Keratinocyte (primary cell): Measurements from ENCODE around the gene KCNAB2.

Experiments
- EZH2 ChIP-seq: IDR thresholded peaks from one replicate; pipeline ENCODE4 v1.6.1; 2012; ENCODE audit warnings: inconsistent platforms, mild to moderate bottlenecking, low read length, moderate library complexity
- TF ChIP-seq, protein P1 (sequence below), 3 experiments: IDR thresholded peaks in 1 of 3; conservative IDR thresholded peaks in 1 of 3; optimal IDR thresholded peaks in 1 of 3; 2 replicates in 2 of 3; 3 replicates in 1 of 3; pipeline versions ENCODE3 to v1.5.1; 2011; ENCODE audit warnings: low read length in 3 of 3, mild to moderate bottlenecking in 3 of 3, moderate library complexity in 2 of 3, control low read depth in 1 of 3, inconsistent platforms in 1 of 3; ENCODE audit not compliant: insufficient read depth in 2 of 3; ENCODE audit errors: extremely low read depth in 1 of 3

DNA sequence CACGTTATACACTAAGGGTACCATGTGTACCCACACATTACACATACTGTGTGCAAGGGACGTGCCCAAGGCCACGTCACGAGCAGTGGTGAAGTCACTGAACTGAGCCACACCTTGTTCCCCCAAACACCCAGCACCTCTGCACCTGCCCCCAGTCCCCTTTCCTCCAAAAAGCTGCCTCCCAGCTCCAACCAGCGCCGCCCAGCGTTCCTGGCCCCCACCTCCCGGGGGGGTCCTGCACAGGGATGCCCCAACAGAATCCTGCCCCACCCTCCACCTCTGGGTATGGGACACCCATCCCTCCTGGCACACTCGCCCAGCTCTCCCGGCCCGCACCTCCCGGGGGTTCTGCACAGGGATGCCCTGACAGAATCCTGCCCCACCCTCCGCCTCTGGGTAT, 80.3 kb downstream of the KCNAB2 start:
- no peak for TF ChIP-seq EZH2
- TF ChIP-seq, protein P1, sequence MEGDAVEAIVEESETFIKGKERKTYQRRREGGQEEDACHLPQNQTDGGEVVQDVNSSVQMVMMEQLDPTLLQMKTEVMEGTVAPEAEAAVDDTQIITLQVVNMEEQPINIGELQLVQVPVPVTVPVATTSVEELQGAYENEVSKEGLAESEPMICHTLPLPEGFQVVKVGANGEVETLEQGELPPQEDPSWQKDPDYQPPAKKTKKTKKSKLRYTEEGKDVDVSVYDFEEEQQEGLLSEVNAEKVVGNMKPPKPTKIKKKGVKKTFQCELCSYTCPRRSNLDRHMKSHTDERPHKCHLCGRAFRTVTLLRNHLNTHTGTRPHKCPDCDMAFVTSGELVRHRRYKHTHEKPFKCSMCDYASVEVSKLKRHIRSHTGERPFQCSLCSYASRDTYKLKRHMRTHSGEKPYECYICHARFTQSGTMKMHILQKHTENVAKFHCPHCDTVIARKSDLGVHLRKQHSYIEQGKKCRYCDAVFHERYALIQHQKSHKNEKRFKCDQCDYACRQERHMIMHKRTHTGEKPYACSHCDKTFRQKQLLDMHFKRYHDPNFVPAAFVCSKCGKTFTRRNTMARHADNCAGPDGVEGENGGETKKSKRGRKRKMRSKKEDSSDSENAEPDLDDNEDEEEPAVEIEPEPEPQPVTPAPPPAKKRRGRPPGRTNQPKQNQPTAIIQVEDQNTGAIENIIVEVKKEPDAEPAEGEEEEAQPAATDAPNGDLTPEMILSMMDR (optimal IDR thresholded peaks at IDR 0.05 in 1 of 3, IDR thresholded peaks at IDR 0.05 in 1 of 3, conservative IDR thresholded peaks at IDR 0.05 in 1 of 3; ENCODE audit: extremely low read depth in 1 of 3, insufficient read depth in 2 of 3, low read length in 3 of 3) = no peak
